IMR-90 (cell line): ENCODE results near the gene LGALS13. TPM values are rescaled to one million over a fixed set of nuclear protein-coding genes. Genes with fewer than 3 reads are reported as not detected.

ENCODE experiments used
- ATAC-seq: fragments of 200-7000 bp; cut with Tn5 transposase; 2 replicates; pipeline ENCODE4 v1.9.1; 2020; ENCODE audit warnings: low read depth, mild to moderate bottlenecking, moderate library complexity
- BruUV-seq: library from RNA; stranded (reverse); fragments of 400-500 nt; replicated peaks from 2 replicates; lab custom pipeline; 2021; lab: Mats Ljungman, UMichigan
- CTCF ChIA-PET: fragments of 300-600 bp; formaldehyde crosslinking; extraction: SDS; loops from one replicate; lab custom pipeline; 2021; ENCODE audit warnings: antibody characterized with exemption; lab: Yijun Ruan, JAX
- POLR2A ChIA-PET: fragments of 300-600 bp; sonication (Branson Sonifier 250); formaldehyde crosslinking; loops from one replicate; lab custom pipeline; 2022; ENCODE audit warnings: antibody characterized with exemption; ENCODE audit not compliant: unreplicated experiment; lab: Charles Lee
- DNase-seq: peaks from one replicate; pipeline ENCODE4 v3.0.0; 2013
- H2AFZ ChIP-seq: replicated peaks from 2 replicates; pipeline ENCODE3; 2013; ENCODE audit warnings: low read length, mild to moderate bottlenecking; ENCODE audit not compliant: poor library complexity
- H2AK5ac ChIP-seq: 2 replicates; pipeline ENCODE4 v1.6.1; 2013; ENCODE audit warnings: low read depth, low read length, inconsistent platforms
- H2AK9ac ChIP-seq: replicated peaks from 2 replicates; pipeline ENCODE3; 2013; ENCODE audit warnings: mild to moderate bottlenecking, low read depth, low read length, moderate library complexity; ENCODE audit not compliant: poor library complexity
- H2BK120ac ChIP-seq: 2 replicates; pipeline ENCODE4 v1.6.1; 2013; ENCODE audit warnings: low read depth, low read length, inconsistent platforms
- H2BK15ac ChIP-seq: 3 replicates; pipeline ENCODE4 v1.6.1; 2013; ENCODE audit warnings: low read depth, low read length, inconsistent platforms
- H2BK20ac ChIP-seq: 2 replicates; pipeline ENCODE4 v1.6.1; 2013; ENCODE audit warnings: low read depth, mild to moderate bottlenecking, inconsistent platforms, low read length, moderate library complexity
- H2BK5ac ChIP-seq: 2 replicates; pipeline ENCODE4 v1.6.1; 2013; ENCODE audit warnings: mild to moderate bottlenecking, low read depth, low read length, inconsistent platforms; ENCODE audit not compliant: poor library complexity, severe bottlenecking
- H3K14ac ChIP-seq: replicated peaks from 2 replicates; pipeline ENCODE4 v1.6.1; 2013; ENCODE audit warnings: low read depth, low read length, inconsistent platforms
- H3K18ac ChIP-seq: 2 replicates; pipeline ENCODE4 v1.6.1; 2013; ENCODE audit warnings: low read depth, low read length, control low read depth
- H3K23ac ChIP-seq: 2 replicates; pipeline ENCODE4 v1.6.1; 2013; ENCODE audit warnings: low read depth, low read length, inconsistent platforms
- H3K27ac ChIP-seq: 2 replicates; pipeline ENCODE4 v1.5.1; 2013; ENCODE audit warnings: mild to moderate bottlenecking, control low read depth, low read length; ENCODE audit not compliant: insufficient read depth
- H3K27me3 ChIP-seq: 2 replicates; pipeline ENCODE4 v1.6.1; 2013; ENCODE audit warnings: low read length; ENCODE audit not compliant: control insufficient read depth, insufficient read depth
- H3K36me3 ChIP-seq: 2 replicates; pipeline ENCODE4 v1.6.1; 2013; ENCODE audit warnings: low read length, mixed read lengths; ENCODE audit not compliant: control insufficient read depth, insufficient read depth
- H3K4ac ChIP-seq: 2 replicates; pipeline ENCODE4 v1.6.1; 2013; ENCODE audit warnings: low read depth, low read length, inconsistent platforms
- H3K4me1 ChIP-seq: 2 replicates; pipeline ENCODE4 v1.6.1; 2013; ENCODE audit warnings: low read length, mixed read lengths; ENCODE audit not compliant: control insufficient read depth, insufficient read depth
- H3K4me2 ChIP-seq: 2 replicates; pipeline ENCODE4 v1.6.1; 2013; ENCODE audit warnings: low read depth, mild to moderate bottlenecking, control low read depth, low read length, moderate library complexity
- H3K4me3 ChIP-seq: 2 replicates; pipeline ENCODE4 v1.5.1; 2013; ENCODE audit warnings: low read depth, mild to moderate bottlenecking, control low read depth, low read length, moderate library complexity; ENCODE audit not compliant: insufficient read depth
- H3K56ac ChIP-seq: 2 replicates; pipeline ENCODE4 v1.6.1; 2013; ENCODE audit warnings: low read length, inconsistent platforms; ENCODE audit not compliant: insufficient read depth; ENCODE audit errors: extremely low read depth
- H3K79me1 ChIP-seq, 2 experiments: 2 replicates each; pipeline ENCODE4 v1.6.1; 2013; ENCODE audit warnings: low read length in 2 of 2, inconsistent platforms in 1 of 2, low read depth in 1 of 2
- H3K9ac ChIP-seq: 2 replicates; pipeline ENCODE4 v1.6.1; 2013; ENCODE audit warnings: low read depth, low read length, control low read depth
- H3K9me1 ChIP-seq: 2 replicates; pipeline ENCODE4 v1.6.1; 2013; ENCODE audit warnings: low read length, inconsistent platforms; ENCODE audit not compliant: insufficient read depth
- H3K9me3 ChIP-seq: 2 replicates; pipeline ENCODE4 v1.6.1; 2013; ENCODE audit warnings: low read length; ENCODE audit not compliant: control insufficient read depth, insufficient read depth
- H4K20me1 ChIP-seq: 2 replicates; pipeline ENCODE4 v1.6.1; 2013; ENCODE audit warnings: low read length, inconsistent platforms; ENCODE audit not compliant: insufficient read depth
- H4K5ac ChIP-seq: 2 replicates; pipeline ENCODE4 v1.6.1; 2013; ENCODE audit warnings: mild to moderate bottlenecking, low read depth, low read length, control low read depth
- H4K8ac ChIP-seq, 2 experiments: 2 replicates each; pipeline ENCODE4 v1.6.1; 2013; ENCODE audit warnings: low read depth in 2 of 2, low read length in 2 of 2, control low read depth in 1 of 2, inconsistent platforms in 1 of 2
- H4K91ac ChIP-seq: 2 replicates; pipeline ENCODE4 v1.6.1; 2013; ENCODE audit warnings: low read depth, low read length, inconsistent platforms; ENCODE audit not compliant: insufficient read depth
- BHLHE40 ChIP-seq: fragments of 150-350 bp; IDR thresholded peaks from 2 replicates; pipeline ENCODE4 v1.6.1; 2016; ENCODE audit warnings: mild to moderate bottlenecking, low read depth, low read length
- CEBPB ChIP-seq: IDR thresholded peaks from 2 replicates; pipeline ENCODE4 v1.6.1; 2012; ENCODE audit warnings: low read depth, low read length, improper control_type of control experiment
- CHD1 ChIP-seq: IDR thresholded peaks from 2 replicates; pipeline ENCODE4 v1.6.1; 2012; ENCODE audit warnings: low read depth, low read length, improper control_type of control experiment
- CTCF ChIP-seq: conservative IDR thresholded peaks from 2 replicates; pipeline ENCODE4 v1.5.1; 2012; ENCODE audit warnings: mild to moderate bottlenecking, low read depth, low read length, improper control_type of control experiment
- ELK1 ChIP-seq: fragments of 150-350 bp; IDR thresholded peaks from 2 replicates; pipeline ENCODE4 v1.6.1; 2016; ENCODE audit warnings: low read depth, mild to moderate bottlenecking, low read length, moderate library complexity, borderline replicate concordance
- FOS ChIP-seq: fragments of 150-350 bp; IDR thresholded peaks from 2 replicates; pipeline ENCODE4 v1.6.1; 2016; ENCODE audit warnings: low read depth, low read length
- MAFK ChIP-seq: IDR thresholded peaks from 2 replicates; pipeline ENCODE4 v1.6.1; 2012; ENCODE audit warnings: low read depth, low read length, improper control_type of control experiment
- MAZ ChIP-seq: IDR thresholded peaks from 2 replicates; pipeline ENCODE4 v1.6.1; 2012; ENCODE audit warnings: low read depth, mild to moderate bottlenecking, low read length, improper control_type of control experiment, moderate library complexity, borderline replicate concordance
- MXI1 ChIP-seq: IDR thresholded peaks from 2 replicates; pipeline ENCODE4 v1.6.1; 2012; ENCODE audit warnings: low read depth, mild to moderate bottlenecking, low read length, moderate library complexity, borderline replicate concordance
- NFE2L2 ChIP-seq: fragments of 150-350 bp; IDR thresholded peaks from 2 replicates; pipeline ENCODE4 v1.6.1; 2016; ENCODE audit warnings: low read depth, mild to moderate bottlenecking, low read length
- POLR2A ChIP-seq: IDR thresholded peaks from 2 replicates; pipeline ENCODE4 v1.6.1; 2012; ENCODE audit warnings: mild to moderate bottlenecking, low read depth, low read length
- RAD21 ChIP-seq: IDR thresholded peaks from 2 replicates; pipeline ENCODE4 v1.6.1; 2012; ENCODE audit warnings: low read length, improper control_type of control experiment
- RCOR1 ChIP-seq: IDR thresholded peaks from 2 replicates; pipeline ENCODE4 v1.6.1; 2012; ENCODE audit warnings: mild to moderate bottlenecking, low read length, improper control_type of control experiment; ENCODE audit not compliant: insufficient replicate concordance
- RFX5 ChIP-seq: IDR thresholded peaks from 2 replicates; pipeline ENCODE4 v1.8.0; 2012; ENCODE audit warnings: low read depth, mild to moderate bottlenecking, low read length, moderate library complexity
- SMC3 ChIP-seq: fragments of 150-350 bp; IDR thresholded peaks from 2 replicates; pipeline ENCODE4 v1.6.1; 2016; ENCODE audit warnings: low read depth, mild to moderate bottlenecking, antibody characterized with exemption, low read length, moderate library complexity
- USF2 ChIP-seq: fragments of 150-350 bp; IDR thresholded peaks from 2 replicates; pipeline ENCODE4 v1.6.1; 2017; ENCODE audit warnings: mild to moderate bottlenecking, antibody characterized with exemption, low read length, low read depth
- dilution Hi-C: fragments of 300-500 bp; cut with HindIII; formaldehyde crosslinking; loops from one replicate; pipeline ENCODE4 v1.14.3; 2018; ENCODE audit warnings: low sequenced_read_pairs; ENCODE audit not compliant: unreplicated experiment
- in situ Hi-C: fragments of 300-500 bp; cut with MboI; formaldehyde crosslinking; loops from 3 replicates; pipeline ENCODE4 v1.14.3; 2019; ENCODE audit warnings: low sequenced_read_pairs, inconsistent platforms, mixed read lengths
- intact Hi-C: fragments of 100-400 bp; cut with micrococcal nuclease; formaldehyde crosslinking; loops from 2 replicates; pipeline ENCODE4 v1.10.0; 2022
- polyA plus RNA-seq, 3 experiments: library from polyadenylated mRNA; depleted of rRNA; stranded (reverse); fragments of >200 nt; gene quantifications; 2 replicates each; pipeline ENCODE4 v1.2.3, GENCODE V29; 2012; ENCODE audit warnings: low replicate concordance in 1 of 3
- total RNA-seq: library from RNA; depleted of rRNA; stranded (reverse); fragments of >200 nt; gene quantifications from 2 replicates; pipeline ENCODE4 v1.2.3, GENCODE V29; 2012

Gene LGALS13
- total and polyA plus RNA-seq, 2 of the 4 experiments (the other 2 are of a cell fraction): not detected

DNA sequence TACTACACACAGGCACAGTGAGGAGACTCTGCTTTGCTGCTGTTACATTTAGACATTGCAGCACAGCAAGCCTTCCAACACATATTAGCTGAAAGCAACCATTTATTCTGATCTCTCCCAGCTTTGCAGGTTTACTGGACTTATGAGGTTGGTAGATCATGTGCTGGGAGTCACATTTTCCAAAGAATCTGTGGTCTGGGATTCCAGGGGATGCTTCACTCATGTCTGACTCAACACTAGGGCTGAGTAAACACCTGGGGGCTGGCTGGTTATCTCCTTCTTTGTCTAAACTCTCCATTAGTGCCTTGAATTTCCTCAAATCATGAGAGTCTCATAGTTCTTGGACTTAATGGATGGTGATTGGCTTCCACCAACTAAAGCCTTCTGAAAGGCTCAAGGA, 5.4 kb upstream of the LGALS13 start:
- Histone ChIP-seq H2BK15ac (no peak overlapping the region), H3K4ac (no peak overlapping the region), H4K8ac (no peak overlapping the region), H3K23ac (no peak overlapping the region), H3K27ac (no peak overlapping the region), H3K14ac (no peak overlapping the region), H2AK9ac (no peak overlapping the region), H3K9ac (no peak overlapping the region), H3K79me1 (no peaks in the 10 kb centered on the region), H3K4me2 (no peak overlapping the region), H2AFZ (no peak overlapping the region), H3K36me3 (no peaks in the 10 kb centered on the region), H3K18ac (no peak overlapping the region), H3K9me3 (no peaks in the 10 kb centered on the region), H2BK120ac (no peak overlapping the region), H2BK5ac (no peak overlapping the region), H3K4me3 (no peak overlapping the region), H4K91ac (no peak overlapping the region), H3K4me1 (no peaks in the 10 kb centered on the region), H4K5ac (no peak overlapping the region), H2AK5ac (no peak overlapping the region), H4K20me1 (no peaks in the 10 kb centered on the region), H3K9me1 (no peaks in the 10 kb centered on the region), H3K27me3 (no peaks in the 10 kb centered on the region), H3K56ac (no peak overlapping the region), H2BK20ac (no peak overlapping the region)
- intact Hi-C loops: no loop called here
- no peak for DNase-seq
- CTCF ChIA-PET: no interaction called here
- TF ChIP-seq RCOR1 (no peak), NFE2L2 (no peak), RAD21 (no peak), BHLHE40 (no peak), FOS (no peak), RFX5 (no peak), POLR2A (no peak), MXI1 (no peak), USF2 (no peak), CHD1 (no peak), MAZ (no peak), CEBPB (no peak), SMC3 (no peak), CTCF (no peak), MAFK (no peak), ELK1 (no peak)
- no TSS peak for BruUV-seq
- in situ Hi-C loops: no loop called here
- POLR2A ChIA-PET: no interaction called here
- no peak for ATAC-seq
- dilution Hi-C loops: no loop called here
